ENCODE data around the gene PLA2G4C.

PLA2G4C gene

GRCh38 chr19:48029431-48029830 lies 81.2 kb downstream of the PLA2G4C start:
- H3K9me2 ChIP-seq (ENCODE audit: low read depth, low read length), result no peaks in the 10 kb centered on the region
- H3K9ac ChIP-seq (ENCODE audit: low read length), result no peak overlapping the region
- H3K36me3 ChIP-seq (ENCODE audit: insufficient read depth, low read length), result no peaks in the 10 kb centered on the region
- no peak overlapping the region for H3K4me2 ChIP-seq (ENCODE audit: low read length)
- no peaks in the 10 kb centered on the region for H3K9me3 ChIP-seq (ENCODE audit: low read length)
- H3K27ac ChIP-seq (ENCODE audit: low read depth, low read length, poor library complexity, severe bottlenecking), result no peak overlapping the region
- no peaks in the 10 kb centered on the region for H3K79me2 ChIP-seq (ENCODE audit: insufficient read depth, low read length)
- H3K4me3 ChIP-seq (ENCODE audit: low read depth, low read length, poor library complexity, severe bottlenecking), result no peak overlapping the region
- no peaks in the 10 kb centered on the region for H3K27me3 ChIP-seq (ENCODE audit: insufficient read depth, low read length)
- H3F3A ChIP-seq (ENCODE audit: insufficient read depth, low read length), result no peaks in the 10 kb centered on the region
- H4K20me1 ChIP-seq (ENCODE audit: insufficient read depth, low read length), result no peaks in the 10 kb centered on the region
- H2AFZ ChIP-seq (ENCODE audit: low read length), result no peak overlapping the region
- H3K4me1 ChIP-seq (ENCODE audit: insufficient read depth, low read length, severe bottlenecking), result no peaks in the 10 kb centered on the region
- TF ChIP-seq CTCF (IDR thresholded peaks at IDR 0.05; ENCODE audit: low read length) (no peak), EZH2 (IDR thresholded peaks at IDR 0.05; ENCODE audit: borderline replicate concordance, low read length) (no peak)

GRCh38 chr19:48025480-48025879 lies 85.1 kb downstream of the PLA2G4C start:
- TF ChIP-seq CTCF (IDR thresholded peaks at IDR 0.05; ENCODE audit: low read length), result no peak
- no peak for TF ChIP-seq EZH2 (IDR thresholded peaks at IDR 0.05; ENCODE audit: borderline replicate concordance, low read length)
- no peaks in the 10 kb centered on the region for H3F3A ChIP-seq (ENCODE audit: insufficient read depth, low read length)

GRCh38 chr19:48023518-48023917 lies 87.1 kb downstream of the PLA2G4C start:
- H2AFZ ChIP-seq (ENCODE audit: low read length), result no peak overlapping the region
- H3K36me3 ChIP-seq (ENCODE audit: insufficient read depth, low read length), result no peaks in the 10 kb centered on the region
- H3K4me3 ChIP-seq (ENCODE audit: low read depth, low read length, poor library complexity, severe bottlenecking), result no peak overlapping the region
- TF ChIP-seq CTCF (IDR thresholded peaks at IDR 0.05; ENCODE audit: low read length) (no peak), EZH2 (IDR thresholded peaks at IDR 0.05; ENCODE audit: borderline replicate concordance, low read length) (no peak)
- no peaks in the 10 kb centered on the region for H3F3A ChIP-seq (ENCODE audit: insufficient read depth, low read length)
- H3K9me3 ChIP-seq (ENCODE audit: low read length), result no peaks in the 10 kb centered on the region
- no peaks in the 10 kb centered on the region for H3K79me2 ChIP-seq (ENCODE audit: insufficient read depth, low read length)
- H4K20me1 ChIP-seq (ENCODE audit: insufficient read depth, low read length), result no peaks in the 10 kb centered on the region
- no peaks in the 10 kb centered on the region for H3K27me3 ChIP-seq (ENCODE audit: insufficient read depth, low read length)
- H3K4me2 ChIP-seq (ENCODE audit: low read length), result no peak overlapping the region
- H3K4me1 ChIP-seq (ENCODE audit: insufficient read depth, low read length, severe bottlenecking), result no peaks in the 10 kb centered on the region
- H3K9ac ChIP-seq (ENCODE audit: low read length), result no peak overlapping the region
- no peak overlapping the region for H3K27ac ChIP-seq (ENCODE audit: low read depth, low read length, poor library complexity, severe bottlenecking)
- H3K9me2 ChIP-seq (ENCODE audit: low read depth, low read length), result no peaks in the 10 kb centered on the region

More at GRCh38 chr19:48025480-48025879, 85.1 kb downstream of the PLA2G4C start:
- Histone ChIP-seq H3K4me1 (ENCODE audit: insufficient read depth, low read length, severe bottlenecking) (no peaks in the 10 kb centered on the region), H3K4me3 (ENCODE audit: low read depth, low read length, poor library complexity, severe bottlenecking) (no peak overlapping the region), H4K20me1 (ENCODE audit: insufficient read depth, low read length) (no peaks in the 10 kb centered on the region), H2AFZ (ENCODE audit: low read length) (no peak overlapping the region), H3K4me2 (ENCODE audit: low read length) (no peak overlapping the region), H3K9ac (ENCODE audit: low read length) (no peak overlapping the region), H3K36me3 (ENCODE audit: insufficient read depth, low read length) (no peaks in the 10 kb centered on the region), H3K27ac (ENCODE audit: low read depth, low read length, poor library complexity, severe bottlenecking) (no peak overlapping the region), H3K9me2 (ENCODE audit: low read depth, low read length) (no peaks in the 10 kb centered on the region), H3K9me3 (ENCODE audit: low read length) (no peaks in the 10 kb centered on the region), H3K27me3 (ENCODE audit: insufficient read depth, low read length) (no peaks in the 10 kb centered on the region), H3K79me2 (ENCODE audit: insufficient read depth, low read length) (no peaks in the 10 kb centered on the region)

Measured in OCI-LY1 (cell line).